ENCODE measurements around the gene DIO3.

The DIO3 gene

GRCh38 chr14:101595887-101596721 lies 34.8 kb downstream of the DIO3 start:
- no peak for TF ChIP-seq ZNF274 (IDR thresholded peaks at IDR 0.05; ENCODE audit: low read depth, low read length)
- Histone ChIP-seq H3K4me3 (ENCODE audit: insufficient read length, low read depth) (no peak overlapping the region), H3K4me1 (ENCODE audit: insufficient read depth, insufficient read length) (no peaks in the 10 kb centered on the region), H3K36me3 (ENCODE audit: insufficient read depth, insufficient read length, low read length) (no peaks in the 10 kb centered on the region), H3K27me3 (ENCODE audit: insufficient read depth, insufficient read length) (no peaks in the 10 kb centered on the region), H3K9ac (ENCODE audit: insufficient read length, low read depth) (no peak overlapping the region), H3K9me3 (ENCODE audit: insufficient read depth, low read length) (peaks cover 8% of the 10 kb centered on the region; the same call in 1 of the 2 replicates)
- DNase-seq (ENCODE audit: low read depth, low spot score) = no peak

DNA sequence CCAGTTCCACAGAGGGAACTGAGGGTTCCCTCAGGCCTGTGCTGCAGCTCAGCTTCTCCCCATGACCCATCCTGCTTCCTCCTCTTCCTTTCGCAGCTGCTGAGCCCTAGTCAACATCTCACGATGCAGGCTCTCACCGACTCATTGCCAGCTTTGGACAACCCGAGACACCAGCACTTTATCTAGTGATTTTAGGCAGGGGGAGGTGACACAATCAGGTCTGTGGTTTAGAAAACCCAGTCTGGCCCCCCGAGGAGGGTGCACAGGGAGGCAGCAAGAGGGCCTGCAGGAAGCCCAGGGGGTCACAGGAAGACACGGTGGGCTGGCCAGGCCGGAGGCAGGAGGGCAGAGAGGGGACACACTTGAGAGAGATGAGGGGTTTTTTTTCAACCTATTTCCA lies 35.4 kb downstream of the DIO3 start:
- no peaks in the 10 kb centered on the region for H3K27me3 ChIP-seq (ENCODE audit: insufficient read depth, insufficient read length)
- H3K4me1 ChIP-seq (ENCODE audit: insufficient read depth, insufficient read length) = no peaks in the 10 kb centered on the region
- no peak for DNase-seq (ENCODE audit: low read depth, low spot score)
- no peaks in the 10 kb centered on the region for H3K36me3 ChIP-seq (ENCODE audit: insufficient read depth, insufficient read length, low read length)
- no peak overlapping the region for H3K4me3 ChIP-seq (ENCODE audit: insufficient read length, low read depth)
- TF ChIP-seq ZNF274 (IDR thresholded peaks at IDR 0.05; ENCODE audit: low read depth, low read length) (no peak), YY1 (IDR thresholded peaks at IDR 0.05; ENCODE audit: insufficient read depth, insufficient read length) (no peak), SUZ12 (IDR thresholded peaks at IDR 0.05; ENCODE audit: extremely low read depth, insufficient read depth, insufficient read length) (no peak)
- peaks cover 8% of the 10 kb centered on the region; the same call in 1 of the 2 replicates for H3K9me3 ChIP-seq (ENCODE audit: insufficient read depth, low read length)
- no peak overlapping the region for H3K9ac ChIP-seq (ENCODE audit: insufficient read length, low read depth)

DNA sequence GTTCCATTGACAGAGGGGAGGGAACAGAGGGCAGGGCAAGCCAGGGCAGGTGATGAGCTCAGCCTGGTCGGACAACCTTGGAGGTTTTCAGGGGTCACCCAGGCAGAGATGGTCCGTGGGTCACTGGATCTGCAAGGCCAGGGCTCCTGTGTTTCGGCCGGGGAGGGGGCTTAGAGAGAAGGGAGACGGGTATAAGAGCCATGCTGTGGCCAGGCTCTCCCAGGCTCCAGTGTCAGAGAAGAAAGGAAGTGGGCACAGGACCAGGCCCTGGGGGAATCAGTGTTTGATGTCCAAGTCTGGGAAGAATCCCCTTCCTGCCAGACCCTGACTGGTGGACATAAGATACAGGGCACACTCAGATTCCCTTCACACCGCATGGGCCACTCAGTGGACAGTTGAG lies 36.9 kb downstream of the DIO3 start:
- Histone ChIP-seq H3K36me3 (ENCODE audit: insufficient read depth, insufficient read length, low read length) (no peaks in the 10 kb centered on the region), H3K4me3 (ENCODE audit: insufficient read length, low read depth) (no peak overlapping the region), H3K9ac (ENCODE audit: insufficient read length, low read depth) (no peak overlapping the region), H3K27me3 (ENCODE audit: insufficient read depth, insufficient read length) (no peaks in the 10 kb centered on the region), H3K9me3 (ENCODE audit: insufficient read depth, low read length) (peaks cover 8% of the 10 kb centered on the region; the same call in 1 of the 2 replicates), H3K4me1 (ENCODE audit: insufficient read depth, insufficient read length) (peaks cover 4% of the 10 kb centered on the region)
- no peak for DNase-seq (ENCODE audit: low read depth, low spot score)
- TF ChIP-seq YY1 (IDR thresholded peaks at IDR 0.05; ENCODE audit: insufficient read depth, insufficient read length) (no peak), ZNF274 (IDR thresholded peaks at IDR 0.05; ENCODE audit: low read depth, low read length) (no peak), SUZ12 (IDR thresholded peaks at IDR 0.05; ENCODE audit: extremely low read depth, insufficient read depth, insufficient read length) (no peak)

DNA sequence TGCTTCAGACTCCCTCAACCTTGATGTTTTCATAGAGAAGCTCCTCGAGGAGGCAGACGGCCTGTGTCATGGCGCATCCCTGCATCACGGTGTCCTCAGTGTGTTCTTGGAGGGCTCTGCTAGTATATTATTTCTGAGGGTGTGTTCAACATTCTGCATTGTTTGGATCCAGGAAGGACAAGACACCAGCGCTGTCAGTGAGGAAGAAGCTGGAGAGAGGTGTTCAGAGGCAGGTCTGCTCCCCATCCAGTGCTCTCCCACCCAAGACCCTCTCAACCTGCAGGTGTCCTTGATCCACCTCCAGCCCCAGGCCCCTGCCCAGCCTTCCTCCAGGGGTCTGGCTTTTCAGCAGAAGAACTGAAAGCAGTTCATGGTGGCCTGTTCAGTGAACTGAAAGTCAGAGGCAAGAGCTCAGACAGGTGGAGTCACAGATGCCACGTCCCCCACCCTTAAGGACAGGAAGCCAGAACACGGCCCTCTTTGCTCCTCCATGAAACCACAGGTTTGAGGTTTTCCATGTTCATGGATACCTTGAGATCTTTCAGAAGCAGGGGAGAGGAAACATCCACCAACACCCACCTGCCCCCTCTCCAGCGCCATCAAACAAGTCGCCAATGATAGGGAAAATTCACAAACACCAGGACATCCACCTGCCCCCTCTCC lies 37.4 kb downstream of the DIO3 start:
- TF ChIP-seq ZNF274 (IDR thresholded peaks at IDR 0.05; ENCODE audit: low read depth, low read length) (no peak), SUZ12 (IDR thresholded peaks at IDR 0.05; ENCODE audit: extremely low read depth, insufficient read depth, insufficient read length) (no peak), YY1 (IDR thresholded peaks at IDR 0.05; ENCODE audit: insufficient read depth, insufficient read length) (no peak)
- DNase-seq (ENCODE audit: low read depth, low spot score) = no peak
- H3K27me3 ChIP-seq (ENCODE audit: insufficient read depth, insufficient read length) = no peaks in the 10 kb centered on the region
- H3K4me1 ChIP-seq (ENCODE audit: insufficient read depth, insufficient read length) = peaks cover 4% of the 10 kb centered on the region
- H3K36me3 ChIP-seq (ENCODE audit: insufficient read depth, insufficient read length, low read length) = no peaks in the 10 kb centered on the region
- H3K9me3 ChIP-seq (ENCODE audit: insufficient read depth, low read length) = peaks cover 8% of the 10 kb centered on the region; the same call in 1 of the 2 replicates
- no peak overlapping the region for H3K4me3 ChIP-seq (ENCODE audit: insufficient read length, low read depth)
- no peak overlapping the region for H3K9ac ChIP-seq (ENCODE audit: insufficient read length, low read depth)

DNA sequence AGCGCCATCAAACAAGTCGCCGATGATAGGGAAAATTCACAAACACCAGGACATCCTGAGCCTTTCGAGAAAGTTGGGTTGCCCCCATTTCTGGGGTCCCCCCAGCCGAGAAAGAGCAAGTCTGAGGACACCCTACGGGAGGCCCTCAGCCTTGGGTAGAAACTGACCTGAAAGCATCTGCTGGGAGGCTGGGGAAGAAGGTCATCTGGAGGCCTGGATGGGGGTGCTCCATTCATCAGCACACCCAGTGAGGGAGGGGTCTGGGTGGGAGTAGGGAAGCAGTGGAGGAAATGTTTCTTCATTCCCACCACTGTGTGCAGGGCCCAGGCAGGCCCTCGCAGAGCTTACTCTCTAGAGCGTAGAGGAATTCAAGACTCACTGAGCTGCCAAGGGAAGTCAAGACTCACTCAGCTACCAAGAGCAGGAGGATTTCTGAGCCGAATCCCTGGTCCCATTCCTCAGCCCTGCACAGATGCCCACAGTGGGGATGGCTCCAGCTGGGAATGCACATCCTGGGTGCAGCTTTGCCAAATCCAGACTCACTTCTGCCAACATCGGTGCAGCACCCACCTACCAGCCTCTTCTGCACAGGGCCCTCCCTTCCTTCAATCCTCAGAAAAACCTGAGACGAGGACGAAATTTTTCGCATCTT lies 38.1 kb downstream of the DIO3 start:
- no peak overlapping the region for H3K4me3 ChIP-seq (ENCODE audit: insufficient read length, low read depth)
- peaks cover 4% of the 10 kb centered on the region for H3K4me1 ChIP-seq (ENCODE audit: insufficient read depth, insufficient read length)
- no peaks in the 10 kb centered on the region for H3K36me3 ChIP-seq (ENCODE audit: insufficient read depth, insufficient read length, low read length)
- H3K9ac ChIP-seq (ENCODE audit: insufficient read length, low read depth) = no peak overlapping the region
- TF ChIP-seq ZNF274 (IDR thresholded peaks at IDR 0.05; ENCODE audit: low read depth, low read length) (no peak), SUZ12 (IDR thresholded peaks at IDR 0.05; ENCODE audit: extremely low read depth, insufficient read depth, insufficient read length) (no peak)
- peaks cover 8% of the 10 kb centered on the region; the same call in 1 of the 2 replicates for H3K9me3 ChIP-seq (ENCODE audit: insufficient read depth, low read length)
- H3K27me3 ChIP-seq (ENCODE audit: insufficient read depth, insufficient read length) = no peaks in the 10 kb centered on the region
- no peak for DNase-seq (ENCODE audit: low read depth, low spot score)

- peaks cover 8% of the 10 kb centered on the region; the same call in 1 of the 2 replicates for H3K9me3 ChIP-seq (ENCODE audit: insufficient read depth, low read length)
- peaks cover 4% of the 10 kb centered on the region for H3K4me1 ChIP-seq (ENCODE audit: insufficient read depth, insufficient read length)
- TF ChIP-seq ZNF274 (IDR thresholded peaks at IDR 0.05; ENCODE audit: low read depth, low read length) (no peak), YY1 (IDR thresholded peaks at IDR 0.05; ENCODE audit: insufficient read depth, insufficient read length) (no peak), SUZ12 (IDR thresholded peaks at IDR 0.05; ENCODE audit: extremely low read depth, insufficient read depth, insufficient read length) (no peak)
- H3K36me3 ChIP-seq (ENCODE audit: insufficient read depth, insufficient read length, low read length) = no peaks in the 10 kb centered on the region
- no peak overlapping the region for H3K9ac ChIP-seq (ENCODE audit: insufficient read length, low read depth)
- no peak for DNase-seq (ENCODE audit: low read depth, low spot score)
- no peaks in the 10 kb centered on the region for H3K27me3 ChIP-seq (ENCODE audit: insufficient read depth, insufficient read length)
- H3K4me3 ChIP-seq (ENCODE audit: insufficient read length, low read depth) = no peak overlapping the region
Observed at GRCh38 chr14:101600336-101600890, 39.1 kb downstream of the DIO3 start.
